GM21786 (cell line): ENCODE measurements around the gene MAPT.

Source experiments
- ATAC-seq: cut with Tn5 transposase; IDR thresholded peaks from one replicate; pipeline ENCODE4 v1.9.1; 2021; ENCODE audit not compliant: unreplicated experiment

MAPT gene

GRCh38 chr17:46043606-46044005 is 149.3 kb downstream of the MAPT start:
- ATAC-seq = no peak

- no peak for ATAC-seq
Measured at GRCh38 chr17:46044286-46044928, 150.1 kb downstream of the MAPT start.

GRCh38 chr17:46044989-46045388 is 150.6 kb downstream of the MAPT start:
- no peak for ATAC-seq

GRCh38 chr17:46045639-46046038 is 151.3 kb downstream of the MAPT start:
- no peak for ATAC-seq

- no peak for ATAC-seq
Measured at GRCh38 chr17:46046957-46047356, 152.6 kb downstream of the MAPT start.

- no peak for ATAC-seq
Measured at GRCh38 chr17:46047398-46047797, 153.0 kb downstream of the MAPT start.

DNA sequence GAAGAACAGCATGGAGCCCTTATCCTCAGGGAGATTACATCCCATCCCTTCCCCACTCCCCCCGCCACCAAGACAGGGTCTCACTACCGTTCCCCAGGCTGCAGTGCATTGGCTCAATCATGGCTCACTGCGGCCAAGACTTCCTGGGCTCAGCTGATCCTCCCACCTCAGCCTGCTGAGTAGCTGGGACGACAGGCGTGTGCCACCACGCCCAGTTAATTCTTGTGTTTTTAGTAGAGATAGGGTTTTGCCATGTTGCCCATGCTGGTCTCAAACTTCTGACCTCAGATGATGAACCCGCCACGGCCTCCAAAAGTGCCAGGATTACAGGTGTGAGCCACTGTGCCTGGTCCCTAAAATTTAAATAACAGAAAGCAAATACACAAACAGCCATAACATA is 153.5 kb downstream of the MAPT start:
- ATAC-seq = no peak

DNA sequence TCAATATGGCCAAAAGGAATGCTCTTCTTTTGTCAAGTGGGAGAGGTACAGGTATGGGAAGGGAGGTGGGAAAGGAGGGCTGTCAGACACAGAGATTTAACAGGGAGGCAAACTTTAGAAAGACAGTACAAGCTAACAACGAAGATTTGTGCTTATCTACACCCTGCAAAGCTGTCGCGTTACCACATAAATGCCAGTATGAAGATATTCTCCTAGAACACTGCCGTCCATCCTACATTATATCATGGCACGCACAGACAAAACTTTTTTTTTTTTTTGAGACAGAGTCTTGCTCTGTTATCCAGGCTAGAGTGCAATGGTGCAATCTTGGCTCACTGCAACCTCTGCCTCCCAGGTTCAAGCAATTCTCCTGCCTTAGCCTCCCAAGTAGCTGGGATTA is 155.3 kb downstream of the MAPT start:
- no peak for ATAC-seq

DNA sequence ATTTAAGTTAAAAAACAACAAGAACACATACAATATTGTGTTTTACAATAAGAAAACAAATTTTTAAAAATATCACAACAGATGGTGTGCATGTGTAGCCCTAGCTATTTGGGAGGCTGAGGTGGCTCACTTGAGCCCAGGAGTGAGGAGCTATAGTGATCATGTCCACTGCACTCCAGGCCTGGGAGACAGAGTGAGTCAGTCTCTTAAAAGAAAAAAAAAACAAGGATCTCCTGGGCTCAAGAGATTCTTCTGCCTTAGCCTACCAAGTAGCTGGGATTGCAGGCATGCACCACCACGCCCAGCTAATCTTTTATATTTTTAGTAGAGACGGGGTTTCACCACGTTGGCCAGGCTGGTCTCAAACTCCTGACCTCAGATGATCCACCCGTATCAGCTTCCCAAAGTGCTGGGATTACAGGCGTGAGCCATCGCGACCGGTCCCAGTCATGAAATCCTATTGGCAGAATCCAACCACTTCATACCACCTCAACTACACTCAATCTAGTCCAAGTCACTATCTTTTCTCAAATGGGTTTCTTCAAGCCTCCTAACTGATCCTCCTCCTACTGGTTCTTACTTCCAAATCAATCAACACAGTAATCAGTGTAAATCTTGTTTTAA is 159.7 kb downstream of the MAPT start:
- no peak for ATAC-seq

DNA sequence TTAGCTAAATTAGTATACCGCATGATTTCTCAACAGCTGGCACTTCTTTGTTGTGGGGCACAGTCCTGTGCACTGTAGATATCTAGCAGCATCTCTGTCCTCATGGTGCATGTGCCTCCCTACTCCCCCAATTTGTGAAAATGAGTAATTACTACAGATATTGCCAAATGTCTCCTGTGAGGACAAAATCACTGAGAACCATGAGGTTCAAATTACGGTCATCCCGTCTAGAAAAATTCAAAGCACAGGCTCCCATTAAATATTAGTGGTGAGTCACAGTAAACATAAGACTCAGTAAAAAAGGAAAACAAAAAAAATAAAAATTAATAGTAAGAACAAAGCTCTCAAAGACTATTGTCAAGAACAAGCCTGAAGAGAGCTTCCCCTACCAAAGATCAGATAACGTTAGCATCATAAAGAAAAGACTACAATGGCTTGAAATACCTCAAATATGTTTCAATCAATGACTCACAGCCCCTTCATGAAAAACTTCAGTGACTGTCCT is 162.5 kb downstream of the MAPT start:
- no peak for ATAC-seq

GRCh38 chr17:46057366-46057765 is 163.0 kb downstream of the MAPT start:
- ATAC-seq = no peak

DNA sequence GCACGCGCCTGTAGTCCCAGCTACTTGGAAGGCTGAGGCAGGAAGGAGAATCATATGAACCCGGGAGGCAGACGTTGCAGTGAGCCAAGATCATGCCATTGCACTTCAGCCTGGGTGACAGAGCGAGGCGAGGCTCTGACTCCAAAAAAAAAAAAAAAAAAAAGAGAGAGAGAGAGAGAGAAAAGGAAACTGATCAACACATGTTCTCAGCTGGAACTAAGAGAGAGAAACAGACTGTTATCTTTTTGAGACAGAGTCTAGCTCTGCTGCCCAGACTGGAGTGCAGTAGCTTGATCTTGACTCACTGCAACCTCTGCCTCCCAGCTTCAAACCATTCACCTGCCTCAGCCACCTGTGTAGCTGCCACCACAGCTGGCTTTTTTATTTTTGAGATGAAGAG is 165.1 kb downstream of the MAPT start:
- ATAC-seq = no peak

DNA sequence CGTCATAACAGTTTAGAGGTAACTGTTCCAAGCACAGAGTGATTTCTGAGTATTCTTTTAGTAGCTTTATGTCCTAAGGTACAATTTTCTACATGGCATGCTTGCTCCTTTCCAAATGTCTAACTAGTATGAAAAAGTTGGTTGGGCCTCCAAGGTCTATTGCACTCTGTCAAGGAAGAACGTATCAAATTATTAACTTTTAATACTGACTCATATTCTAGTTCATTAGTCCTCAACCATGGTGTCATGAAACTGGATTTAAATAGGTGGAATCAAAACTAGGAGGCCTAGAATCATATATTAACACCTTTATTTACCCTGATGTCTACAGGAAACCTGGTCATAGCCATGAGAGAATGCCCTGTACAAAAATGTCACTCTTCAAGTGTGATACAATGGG is 166.1 kb downstream of the MAPT start:
- ATAC-seq = no peak

- no peak for ATAC-seq
Measured at GRCh38 chr17:46061435-46061834, 167.1 kb downstream of the MAPT start.

DNA sequence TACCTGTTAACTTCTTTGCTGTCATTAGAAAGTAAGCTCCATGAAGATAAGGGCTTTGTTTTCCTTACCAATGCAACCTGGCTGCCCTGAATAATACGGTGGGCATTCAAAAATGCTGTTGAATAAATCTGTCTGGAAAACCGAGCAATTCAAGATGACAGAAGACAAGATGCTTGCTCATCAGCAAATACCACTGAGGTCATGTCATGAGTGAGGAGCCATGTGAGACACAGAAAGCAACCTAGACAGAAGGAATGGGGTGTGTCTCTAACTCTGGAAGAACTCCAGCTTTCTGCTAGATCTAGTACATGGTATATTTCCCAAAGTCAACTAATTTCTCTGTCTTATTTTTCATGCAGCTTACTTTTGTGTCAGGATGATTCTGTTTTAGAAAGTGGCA is 168.9 kb downstream of the MAPT start:
- ATAC-seq = no peak

- ATAC-seq = no peak
Measured at GRCh38 chr17:46064460-46064859, 170.1 kb downstream of the MAPT start.

DNA sequence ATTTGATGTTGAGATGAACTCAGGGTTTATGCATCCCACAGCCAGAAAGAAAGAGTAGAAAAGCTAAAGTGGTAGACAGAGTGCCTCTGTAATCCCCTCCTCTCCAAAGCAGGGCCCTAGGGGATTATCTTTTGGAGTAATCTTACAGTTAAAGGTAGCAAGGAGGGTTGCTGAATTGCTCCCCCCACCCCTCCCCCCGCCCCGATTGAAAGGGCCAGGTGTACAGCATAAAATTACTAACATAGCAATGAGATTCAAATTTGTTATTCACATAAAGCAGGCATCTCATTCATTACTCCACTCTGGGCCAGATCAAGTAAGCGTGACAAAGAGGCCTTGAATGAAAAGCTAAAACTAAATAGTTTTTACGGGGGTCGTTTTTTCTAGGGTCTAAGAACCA is 177.4 kb downstream of the MAPT start:
- no peak for ATAC-seq

DNA sequence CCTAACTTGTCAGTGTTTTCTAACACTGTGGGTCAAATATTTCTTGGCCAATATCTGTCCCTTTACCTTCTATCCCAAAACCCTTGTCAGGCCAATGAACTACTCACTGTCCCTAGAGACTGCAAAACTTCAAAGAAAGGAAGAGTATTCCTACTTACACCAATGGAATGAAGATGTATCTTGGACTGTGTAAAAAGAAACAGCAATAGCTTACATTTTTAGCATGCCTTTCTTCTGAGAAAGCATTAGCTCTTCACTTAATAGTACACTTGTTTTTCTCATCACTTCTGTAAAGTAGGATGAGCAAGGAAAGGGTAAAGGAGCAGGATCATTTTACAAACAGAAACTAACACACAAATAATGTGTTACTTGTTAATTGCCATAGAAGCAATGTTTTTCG is 178.6 kb downstream of the MAPT start:
- no peak for ATAC-seq

GRCh38 chr17:46074540-46074939 is 180.2 kb downstream of the MAPT start:
- ATAC-seq = no peak
